SU-DHL-6 (cell line): ENCODE results near the gene MAP2.

Experiments used
- EZH2phosphoT487 ChIP-seq: fragments of 200-600 bp; sonication (generic), shearing (Covaris generic); conservative IDR thresholded peaks from 2 replicates; pipeline ENCODE4 v1.6.1; 2018; ENCODE audit warnings: mild to moderate bottlenecking, antibody characterized with exemption, low read length, moderate library complexity, mixed read lengths
- TF ChIP-seq, protein P1 (sequence below): fragments of 200-600 bp; sonication (generic); IDR thresholded peaks from one replicate; pipeline ENCODE4 v1.5.1; 2017; ENCODE audit warnings: antibody characterized with exemption, mild to moderate bottlenecking, low read length, moderate library complexity; ENCODE audit not compliant: insufficient read depth, poor library complexity, severe bottlenecking

DNA sequence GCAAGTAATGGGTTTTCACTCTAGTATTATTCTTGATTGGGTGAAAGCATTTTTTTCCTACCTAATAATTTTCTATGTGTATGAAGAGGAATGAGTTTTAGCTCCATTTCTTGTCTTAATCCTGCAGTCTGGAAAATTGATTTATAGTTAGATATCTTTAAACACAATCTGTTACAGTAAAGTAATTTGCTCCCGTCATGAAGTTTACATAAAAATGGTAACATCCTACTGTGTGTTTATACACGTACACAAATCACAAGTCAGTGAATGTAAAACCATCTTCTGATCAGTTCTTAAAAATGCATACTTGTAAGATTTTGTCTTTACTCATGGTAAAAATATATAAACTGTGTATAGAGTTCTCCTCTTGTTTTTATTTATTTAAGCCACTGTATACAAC is 51.1 kb downstream of the MAP2 start:
- TF ChIP-seq, protein P1, sequence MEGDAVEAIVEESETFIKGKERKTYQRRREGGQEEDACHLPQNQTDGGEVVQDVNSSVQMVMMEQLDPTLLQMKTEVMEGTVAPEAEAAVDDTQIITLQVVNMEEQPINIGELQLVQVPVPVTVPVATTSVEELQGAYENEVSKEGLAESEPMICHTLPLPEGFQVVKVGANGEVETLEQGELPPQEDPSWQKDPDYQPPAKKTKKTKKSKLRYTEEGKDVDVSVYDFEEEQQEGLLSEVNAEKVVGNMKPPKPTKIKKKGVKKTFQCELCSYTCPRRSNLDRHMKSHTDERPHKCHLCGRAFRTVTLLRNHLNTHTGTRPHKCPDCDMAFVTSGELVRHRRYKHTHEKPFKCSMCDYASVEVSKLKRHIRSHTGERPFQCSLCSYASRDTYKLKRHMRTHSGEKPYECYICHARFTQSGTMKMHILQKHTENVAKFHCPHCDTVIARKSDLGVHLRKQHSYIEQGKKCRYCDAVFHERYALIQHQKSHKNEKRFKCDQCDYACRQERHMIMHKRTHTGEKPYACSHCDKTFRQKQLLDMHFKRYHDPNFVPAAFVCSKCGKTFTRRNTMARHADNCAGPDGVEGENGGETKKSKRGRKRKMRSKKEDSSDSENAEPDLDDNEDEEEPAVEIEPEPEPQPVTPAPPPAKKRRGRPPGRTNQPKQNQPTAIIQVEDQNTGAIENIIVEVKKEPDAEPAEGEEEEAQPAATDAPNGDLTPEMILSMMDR = no peak
- no peak for TF ChIP-seq EZH2phosphoT487
